Uterus (tissue), 2 donors: Measurements from ENCODE around the gene PES1.

Experiments
- CTCF ChIP-seq, 4 experiments: fragments of 200-600 bp in 2 of 4; fragments of 450-650 bp in 2 of 4; sonication (generic) in 2 of 4; IDR thresholded peaks; one replicate each; pipeline ENCODE4 v1.5.1; 2016 to 2019; ENCODE audit warnings: antibody characterized with exemption in 4 of 4, mild to moderate bottlenecking in 2 of 4, moderate library complexity in 1 of 4
- POLR2A ChIP-seq, 2 donors: fragments of 450-650 bp; IDR thresholded peaks; one replicate each; pipeline ENCODE4 v1.6.1; 2016; ENCODE audit warnings: antibody characterized with exemption in 2 of 2, mild to moderate bottlenecking in 1 of 2, moderate library complexity in 1 of 2

GRCh38 chr22:30561402-30562189 is 30.1 kb downstream of the PES1 start:
- TF ChIP-seq POLR2A (IDR thresholded peaks at IDR 0.05) (no peak), CTCF (IDR thresholded peaks at IDR 0.05) (no peak)
